Prostate gland (tissue), 2 donors: ENCODE results near the gene ADIPOQ.
"Not testable (repeated sequence)": the region's sequence is repeated elsewhere in the genome, so short reads cannot be mapped to it uniquely, and the experiment has no call there.

Experiments used
- POLR2AphosphoS5 ChIP-seq: sonication (generic); formaldehyde crosslinking; IDR thresholded peaks from one replicate; pipeline ENCODE4 v1.6.1; 2017; ENCODE audit warnings: antibody characterized with exemption
- TF ChIP-seq, protein P1 (sequence below), 4 experiments: fragments of 200-600 bp in 2 of 4; fragments of 450-650 bp in 2 of 4; sonication (generic) in 2 of 4; IDR thresholded peaks; 1 replicate in 3 of 4; 2 replicates in 1 of 4; pipeline ENCODE4 v1.5.1; 2016 to 2019; ENCODE audit warnings: antibody characterized with exemption in 4 of 4, mild to moderate bottlenecking in 2 of 4, moderate library complexity in 2 of 4

DNA sequence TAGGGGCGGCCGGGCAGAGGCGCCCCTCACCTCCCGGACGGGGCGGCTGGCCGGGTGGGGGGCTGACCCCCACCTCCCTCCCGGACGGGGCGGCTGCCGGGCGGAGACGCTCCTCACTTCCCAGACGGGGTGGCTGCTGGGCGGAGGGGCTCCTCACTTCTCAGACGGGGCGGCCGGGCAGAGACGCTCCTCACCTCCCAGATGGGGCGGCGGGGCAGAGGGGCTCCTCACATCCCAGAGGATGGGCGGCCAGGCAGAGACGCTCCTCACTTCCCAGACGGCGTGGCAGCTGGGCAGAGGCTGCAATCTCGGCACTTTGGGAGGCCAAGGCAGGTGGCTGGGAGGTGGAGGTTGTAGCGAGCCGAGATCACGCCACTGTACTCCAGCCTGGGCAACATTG, 42.4 kb downstream of the ADIPOQ start:
- not testable (repeated sequence) for TF ChIP-seq POLR2AphosphoS5
- TF ChIP-seq, protein P1, sequence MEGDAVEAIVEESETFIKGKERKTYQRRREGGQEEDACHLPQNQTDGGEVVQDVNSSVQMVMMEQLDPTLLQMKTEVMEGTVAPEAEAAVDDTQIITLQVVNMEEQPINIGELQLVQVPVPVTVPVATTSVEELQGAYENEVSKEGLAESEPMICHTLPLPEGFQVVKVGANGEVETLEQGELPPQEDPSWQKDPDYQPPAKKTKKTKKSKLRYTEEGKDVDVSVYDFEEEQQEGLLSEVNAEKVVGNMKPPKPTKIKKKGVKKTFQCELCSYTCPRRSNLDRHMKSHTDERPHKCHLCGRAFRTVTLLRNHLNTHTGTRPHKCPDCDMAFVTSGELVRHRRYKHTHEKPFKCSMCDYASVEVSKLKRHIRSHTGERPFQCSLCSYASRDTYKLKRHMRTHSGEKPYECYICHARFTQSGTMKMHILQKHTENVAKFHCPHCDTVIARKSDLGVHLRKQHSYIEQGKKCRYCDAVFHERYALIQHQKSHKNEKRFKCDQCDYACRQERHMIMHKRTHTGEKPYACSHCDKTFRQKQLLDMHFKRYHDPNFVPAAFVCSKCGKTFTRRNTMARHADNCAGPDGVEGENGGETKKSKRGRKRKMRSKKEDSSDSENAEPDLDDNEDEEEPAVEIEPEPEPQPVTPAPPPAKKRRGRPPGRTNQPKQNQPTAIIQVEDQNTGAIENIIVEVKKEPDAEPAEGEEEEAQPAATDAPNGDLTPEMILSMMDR (IDR thresholded peaks at IDR 0.05), result not testable (repeated sequence)
